ENCODE data around the gene GPR39. TPM values are rescaled to one million over a fixed set of nuclear protein-coding genes. Genes with fewer than 3 reads are reported as not detected.

Gene GPR39
- total and polyA plus RNA-seq, 8 donors: 3.9 to 24.4 (median 4.6) TPM

DNA sequence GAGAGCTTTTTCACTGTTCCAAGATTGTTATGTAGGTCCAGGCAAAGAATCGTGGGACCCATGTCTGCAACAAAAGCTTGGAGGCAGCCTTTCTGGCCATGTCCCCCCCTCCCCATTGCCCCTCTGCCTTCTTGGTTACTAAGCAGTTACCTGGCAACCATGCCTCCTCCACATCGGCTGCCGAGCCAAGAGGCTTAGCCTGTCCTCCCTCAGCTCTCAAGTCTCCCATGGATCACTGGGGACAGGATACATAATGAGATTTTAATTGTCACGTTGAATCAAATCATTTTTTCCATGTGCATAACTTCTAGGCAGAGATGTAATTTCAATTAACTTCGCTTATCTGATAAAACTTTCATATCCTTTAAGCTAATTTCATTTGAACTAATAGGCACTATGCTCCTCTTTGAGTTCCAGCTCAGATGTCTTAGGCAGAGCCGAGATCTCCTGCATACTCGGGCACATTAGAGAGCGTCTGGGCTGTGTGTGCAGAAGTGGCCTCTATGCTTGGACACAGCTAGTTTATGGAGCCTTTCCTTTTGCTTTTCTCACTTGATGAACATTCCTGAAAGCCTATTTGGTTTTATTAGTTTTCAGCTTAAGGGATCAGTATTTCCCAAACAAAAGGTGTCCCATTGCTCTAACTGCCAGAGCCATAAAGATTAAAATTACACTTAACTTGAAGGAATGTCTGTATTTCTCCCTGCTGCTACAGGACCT, 172.7 kb downstream of the GPR39 start:
- no peaks in the 10 kb centered on the region for H3K4me1 ChIP-seq
- H3K36me3 ChIP-seq: no peaks in the 10 kb centered on the region
- DNase-seq (peak in 1 of 4 donors; percentile 5), ATAC-seq (no peak)
- H3K9me3 ChIP-seq: no peaks in the 10 kb centered on the region
- intact Hi-C loops (cut with DNase I): no loop called here
- no peaks in the 10 kb centered on the region for H3K27me3 ChIP-seq
- no peak overlapping the region for H3K4me3 ChIP-seq
- TF ChIP-seq, protein P1, sequence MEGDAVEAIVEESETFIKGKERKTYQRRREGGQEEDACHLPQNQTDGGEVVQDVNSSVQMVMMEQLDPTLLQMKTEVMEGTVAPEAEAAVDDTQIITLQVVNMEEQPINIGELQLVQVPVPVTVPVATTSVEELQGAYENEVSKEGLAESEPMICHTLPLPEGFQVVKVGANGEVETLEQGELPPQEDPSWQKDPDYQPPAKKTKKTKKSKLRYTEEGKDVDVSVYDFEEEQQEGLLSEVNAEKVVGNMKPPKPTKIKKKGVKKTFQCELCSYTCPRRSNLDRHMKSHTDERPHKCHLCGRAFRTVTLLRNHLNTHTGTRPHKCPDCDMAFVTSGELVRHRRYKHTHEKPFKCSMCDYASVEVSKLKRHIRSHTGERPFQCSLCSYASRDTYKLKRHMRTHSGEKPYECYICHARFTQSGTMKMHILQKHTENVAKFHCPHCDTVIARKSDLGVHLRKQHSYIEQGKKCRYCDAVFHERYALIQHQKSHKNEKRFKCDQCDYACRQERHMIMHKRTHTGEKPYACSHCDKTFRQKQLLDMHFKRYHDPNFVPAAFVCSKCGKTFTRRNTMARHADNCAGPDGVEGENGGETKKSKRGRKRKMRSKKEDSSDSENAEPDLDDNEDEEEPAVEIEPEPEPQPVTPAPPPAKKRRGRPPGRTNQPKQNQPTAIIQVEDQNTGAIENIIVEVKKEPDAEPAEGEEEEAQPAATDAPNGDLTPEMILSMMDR (IDR thresholded peaks at IDR 0.05): no peak
- H3K27ac ChIP-seq: no peak overlapping the region

DNA sequence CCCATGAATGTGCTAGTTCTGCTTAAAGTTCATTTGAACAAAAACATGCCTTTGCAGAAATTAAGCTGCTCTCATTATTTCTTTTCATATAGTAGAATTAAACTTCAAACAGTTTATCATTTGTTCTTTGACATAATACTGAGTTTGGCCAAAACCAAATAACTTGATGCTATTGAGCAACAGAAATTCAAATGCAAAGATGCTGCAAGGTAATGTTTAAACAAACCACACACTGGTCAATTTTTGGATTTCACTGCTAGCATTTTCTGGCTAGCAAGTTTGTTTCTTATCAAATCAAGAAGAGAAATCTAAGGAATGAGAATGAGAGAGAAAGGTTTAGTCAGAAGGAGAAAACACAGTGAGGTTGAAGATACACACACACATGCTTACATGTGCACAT, 173.4 kb downstream of the GPR39 start:
- H3K4me1 ChIP-seq: no peaks in the 10 kb centered on the region
- no peaks in the 10 kb centered on the region for H3K36me3 ChIP-seq
- no peaks in the 10 kb centered on the region for H3K9me3 ChIP-seq
- H3K27me3 ChIP-seq: no peaks in the 10 kb centered on the region
- ATAC-seq (no peak), DNase-seq (no peak)
- H3K27ac ChIP-seq: no peak overlapping the region
- TF ChIP-seq, protein P1 (IDR thresholded peaks at IDR 0.05): no peak
- intact Hi-C loops (cut with DNase I): no loop called here
- H3K4me3 ChIP-seq: no peak overlapping the region

DNA sequence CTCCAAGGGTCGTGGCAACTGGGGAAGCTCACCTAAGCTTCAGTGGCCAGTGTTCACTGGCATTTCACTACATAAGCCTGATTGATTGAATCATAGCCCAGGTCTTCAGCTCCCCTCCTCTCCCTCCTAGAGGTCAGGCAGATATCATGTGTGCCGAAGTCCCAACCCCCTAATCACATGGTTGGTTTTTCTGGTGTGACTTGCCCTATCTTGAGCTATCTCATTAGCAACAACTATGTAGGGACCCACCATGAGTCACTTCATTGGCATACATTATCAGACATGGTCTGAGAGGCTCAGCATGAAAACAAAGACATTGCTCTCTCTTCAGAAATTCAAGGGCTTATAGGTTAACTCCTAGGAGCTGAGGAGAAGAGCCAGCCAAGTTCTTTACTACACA, 176.6 kb downstream of the GPR39 start:
- TF ChIP-seq, protein P1 (IDR thresholded peaks at IDR 0.05): no peak
- no peak for DNase-seq
- Histone ChIP-seq H3K36me3 (no peaks in the 10 kb centered on the region), H3K4me3 (no peak overlapping the region), H3K9me3 (peaks cover 0 to 3% of the 10 kb centered on the region in 2 donors), H3K4me1 (no peaks in the 10 kb centered on the region), H3K27ac (no peak overlapping the region), H3K27me3 (no peaks in the 10 kb centered on the region)
- no peak for ATAC-seq
- intact Hi-C loops (cut with DNase I): no loop called here

DNA sequence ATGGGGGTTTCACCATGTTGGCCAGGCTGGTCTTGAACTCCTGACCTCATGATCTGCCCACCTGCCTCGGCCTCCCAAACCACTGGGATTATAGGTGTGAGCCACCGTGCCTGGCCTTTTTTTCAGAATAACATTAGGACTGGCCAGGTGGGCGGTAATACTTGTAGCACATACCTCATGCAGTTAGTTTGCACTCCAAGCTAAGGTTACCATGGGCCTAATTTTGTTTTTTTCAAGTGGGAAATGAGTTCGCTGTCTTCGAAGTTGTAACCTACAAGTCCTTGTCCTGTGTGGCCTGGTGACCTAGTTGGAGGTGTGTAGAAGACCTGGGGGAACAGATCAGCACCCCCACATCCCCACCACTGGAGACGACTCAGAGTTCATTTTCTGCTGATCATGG, 178.6 kb downstream of the GPR39 start:
- DNase-seq (no peak), ATAC-seq (no peak)
- no peak overlapping the region for H3K4me3 ChIP-seq
- peaks cover 0 to 4% of the 10 kb centered on the region in 2 donors for H3K27me3 ChIP-seq
- intact Hi-C loops (cut with DNase I): no loop called here
- H3K36me3 ChIP-seq: no peaks in the 10 kb centered on the region
- no peak overlapping the region for H3K27ac ChIP-seq
- no peaks in the 10 kb centered on the region for H3K4me1 ChIP-seq
- TF ChIP-seq, protein P1 (IDR thresholded peaks at IDR 0.05): no peak
- H3K9me3 ChIP-seq: peaks cover 0 to 3% of the 10 kb centered on the region in 2 donors

DNA sequence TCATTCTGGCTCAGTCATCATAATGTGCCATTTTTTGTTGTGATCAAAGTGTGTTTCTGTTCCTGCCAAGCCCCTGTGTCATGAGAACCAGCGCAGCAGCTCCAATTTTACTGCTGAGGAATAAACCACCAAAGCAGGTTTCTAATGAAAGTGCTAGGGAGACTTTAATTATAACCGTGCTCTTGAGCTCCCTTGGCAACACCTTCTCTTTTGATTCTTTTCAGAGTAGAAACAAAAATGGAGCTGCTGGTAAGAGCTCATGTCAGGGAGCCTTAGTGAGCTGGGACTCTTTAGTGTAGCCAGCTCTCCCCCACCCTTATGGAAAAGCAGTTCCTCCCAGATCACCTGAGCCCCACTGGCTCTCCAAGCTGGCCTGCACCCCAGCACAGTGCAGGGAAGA, 179.1 kb downstream of the GPR39 start:
- no peak overlapping the region for H3K4me3 ChIP-seq
- no peak overlapping the region for H3K27ac ChIP-seq
- peaks cover 0 to 3% of the 10 kb centered on the region in 2 donors for H3K9me3 ChIP-seq
- DNase-seq (no peak), ATAC-seq (no peak)
- no peaks in the 10 kb centered on the region for H3K4me1 ChIP-seq
- peaks cover 0 to 4% of the 10 kb centered on the region in 2 donors for H3K27me3 ChIP-seq
- intact Hi-C loops (cut with DNase I): no loop called here
- TF ChIP-seq, protein P1 (IDR thresholded peaks at IDR 0.05): no peak
- no peaks in the 10 kb centered on the region for H3K36me3 ChIP-seq

Measured in left lung (tissue), 10 donors.